Fibroblast of lung (primary cell): Measurements from ENCODE around the gene PMF1. TPM values are rescaled to one million over a fixed set of nuclear protein-coding genes. Genes with fewer than 3 reads are reported as not detected.
"Not testable (repeated sequence)": the region's sequence is repeated elsewhere in the genome, so short reads cannot be mapped to it uniquely, and the experiment has no call there.

Source experiments
- DNase-seq, 2 donors: peaks; one replicate each; pipeline versions ENCODE4 v3.0.0 to v3.0.0-alpha.2; 2010; ENCODE audit warnings: low read depth in 2 of 2
- H2AFZ ChIP-seq: 2 replicates; pipeline ENCODE4 v1.5.1; 2012; ENCODE audit warnings: low read length, control low read depth, inconsistent platforms
- H3K27ac ChIP-seq: 2 replicates; pipeline ENCODE4 v1.5.1; 2011; ENCODE audit warnings: low read length, control low read depth; ENCODE audit not compliant: insufficient read depth
- H3K27me3 ChIP-seq: 2 replicates; pipeline ENCODE4 v1.5.1; 2011; ENCODE audit warnings: mild to moderate bottlenecking, low read length; ENCODE audit not compliant: control insufficient read depth, insufficient read depth
- H3K36me3 ChIP-seq: 2 replicates; pipeline ENCODE4 v1.5.1; 2011; ENCODE audit warnings: low read length; ENCODE audit not compliant: control insufficient read depth, insufficient read depth
- H3K4me1 ChIP-seq: 2 replicates; pipeline ENCODE4 v1.5.1; 2011; ENCODE audit warnings: low read length; ENCODE audit not compliant: control insufficient read depth, insufficient read depth; ENCODE audit errors: extremely low read depth
- H3K4me2 ChIP-seq: 2 replicates; pipeline ENCODE4 v1.5.1; 2011; ENCODE audit warnings: low read length, control low read depth; ENCODE audit not compliant: insufficient read depth; ENCODE audit errors: extremely low read depth
- H3K4me3 ChIP-seq, 4 experiments: fragments of 200-600 bp in 1 of 4; sonication (generic) in 1 of 4; replicated peaks in 1 of 4; 2 replicates each; pipeline ENCODE4 v1.5.1; 2011 to 2016; ENCODE audit warnings: low read length in 4 of 4, low read depth in 3 of 4, mild to moderate bottlenecking in 3 of 4, control low read depth in 2 of 4, inconsistent platforms in 1 of 4, mixed read lengths in 1 of 4; ENCODE audit not compliant: insufficient read depth in 1 of 4; ENCODE audit errors: control extremely low read depth in 1 of 4
- H3K79me2 ChIP-seq: 2 replicates; pipeline ENCODE4 v1.5.1; 2012; ENCODE audit warnings: mild to moderate bottlenecking, low read length, inconsistent platforms; ENCODE audit not compliant: control insufficient read depth, insufficient read depth
- H3K9ac ChIP-seq: 2 replicates; pipeline ENCODE4 v1.5.1; 2011; ENCODE audit warnings: mild to moderate bottlenecking, low read length, control low read depth; ENCODE audit not compliant: insufficient read depth
- H3K9me3 ChIP-seq: 2 replicates; pipeline ENCODE4 v1.5.1; 2012; ENCODE audit warnings: low read depth, low read length; ENCODE audit not compliant: control insufficient read depth, insufficient read depth
- H4K20me1 ChIP-seq: 2 replicates; pipeline ENCODE4 v1.5.1; 2011; ENCODE audit warnings: low read length; ENCODE audit not compliant: control insufficient read depth, insufficient read depth; ENCODE audit errors: extremely low read depth
- EZH2 ChIP-seq: IDR thresholded peaks from 2 replicates; pipeline ENCODE4 v1.5.1; 2012; ENCODE audit warnings: low read length, control low read depth, mild to moderate bottlenecking; ENCODE audit errors: missing control alignments
- polyA plus RNA-seq, 2 donors: library from polyadenylated mRNA; depleted of rRNA in 1 of 2; stranded (reverse) in 1 of 2; unstranded in 1 of 2; fragments of >200 nt; gene quantifications; 2 replicates each; pipeline ENCODE4 v1.2.1, GENCODE V29; 2011 to 2012; ENCODE audit warnings: missing spikeins in 1 of 2
- total RNA-seq: library from RNA; depleted of rRNA; stranded (reverse); fragments of >200 nt; gene quantifications from 2 replicates; pipeline ENCODE4 v1.2.1, GENCODE V29; 2014
- TF ChIP-seq, protein P1 (sequence below), 2 donors: IDR thresholded peaks in 1 of 2; conservative IDR thresholded peaks in 1 of 2; 1 replicate in 1 of 2; 2 replicates in 1 of 2; pipeline ENCODE4 v1.5.1; 2011 to 2012; ENCODE audit warnings: low read length in 2 of 2, control low read depth in 1 of 2, inconsistent platforms in 1 of 2, low read depth in 1 of 2, mild to moderate bottlenecking in 1 of 2

PMF1 gene
- total and polyA plus RNA-seq, 2 donors (not counting 1 experiment from before 2014, with no cell fraction given): 24.1 to 46.8 TPM

DNA sequence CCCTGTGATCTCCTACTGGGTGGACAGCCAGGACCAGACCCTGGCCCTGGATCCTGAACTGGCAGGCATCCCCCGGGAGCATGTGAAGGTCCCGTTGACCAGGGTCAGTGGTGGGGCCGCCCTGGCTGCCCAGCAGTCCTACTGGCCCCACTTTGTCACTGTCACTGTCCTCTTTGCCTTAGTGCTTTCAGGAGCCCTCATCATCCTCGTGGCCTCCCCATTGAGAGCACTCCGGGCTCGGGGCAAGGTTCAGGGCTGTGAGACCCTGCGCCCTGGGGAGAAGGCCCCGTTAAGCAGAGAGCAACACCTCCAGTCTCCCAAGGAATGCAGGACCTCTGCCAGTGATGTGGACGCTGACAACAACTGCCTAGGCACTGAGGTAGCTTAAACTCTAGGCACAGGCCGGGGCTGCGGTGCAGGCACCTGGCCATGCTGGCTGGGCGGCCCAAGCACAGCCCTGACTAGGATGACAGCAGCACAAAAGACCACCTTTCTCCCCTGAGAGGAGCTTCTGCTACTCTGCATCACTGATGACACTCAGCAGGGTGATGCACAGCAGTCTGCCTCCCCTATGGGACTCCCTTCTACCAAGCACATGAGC is 36.1 kb upstream of the PMF1 start:
- TF ChIP-seq, protein P1, sequence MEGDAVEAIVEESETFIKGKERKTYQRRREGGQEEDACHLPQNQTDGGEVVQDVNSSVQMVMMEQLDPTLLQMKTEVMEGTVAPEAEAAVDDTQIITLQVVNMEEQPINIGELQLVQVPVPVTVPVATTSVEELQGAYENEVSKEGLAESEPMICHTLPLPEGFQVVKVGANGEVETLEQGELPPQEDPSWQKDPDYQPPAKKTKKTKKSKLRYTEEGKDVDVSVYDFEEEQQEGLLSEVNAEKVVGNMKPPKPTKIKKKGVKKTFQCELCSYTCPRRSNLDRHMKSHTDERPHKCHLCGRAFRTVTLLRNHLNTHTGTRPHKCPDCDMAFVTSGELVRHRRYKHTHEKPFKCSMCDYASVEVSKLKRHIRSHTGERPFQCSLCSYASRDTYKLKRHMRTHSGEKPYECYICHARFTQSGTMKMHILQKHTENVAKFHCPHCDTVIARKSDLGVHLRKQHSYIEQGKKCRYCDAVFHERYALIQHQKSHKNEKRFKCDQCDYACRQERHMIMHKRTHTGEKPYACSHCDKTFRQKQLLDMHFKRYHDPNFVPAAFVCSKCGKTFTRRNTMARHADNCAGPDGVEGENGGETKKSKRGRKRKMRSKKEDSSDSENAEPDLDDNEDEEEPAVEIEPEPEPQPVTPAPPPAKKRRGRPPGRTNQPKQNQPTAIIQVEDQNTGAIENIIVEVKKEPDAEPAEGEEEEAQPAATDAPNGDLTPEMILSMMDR (conservative IDR thresholded peaks at IDR 0.05 in 1 of 2, IDR thresholded peaks at IDR 0.05 in 1 of 2; ENCODE audit: low read depth in 1 of 2, low read length in 2 of 2): no peak
- no peak for TF ChIP-seq EZH2
- H3K36me3 ChIP-seq: no peaks in the 10 kb centered on the region
- H3K79me2 ChIP-seq: no peaks in the 10 kb centered on the region
- no peak overlapping the region for H3K9ac ChIP-seq
- H3K9me3 ChIP-seq: no peaks in the 10 kb centered on the region
- H3K4me3 ChIP-seq: no peak overlapping the region
- peaks cover 16% of the 10 kb centered on the region for H3K27me3 ChIP-seq
- no peak for DNase-seq
- H4K20me1 ChIP-seq: no peaks in the 10 kb centered on the region
- H3K4me1 ChIP-seq: no peaks in the 10 kb centered on the region
- no peak overlapping the region for H3K27ac ChIP-seq
- H2AFZ ChIP-seq: no peak overlapping the region
- no peak overlapping the region for H3K4me2 ChIP-seq

DNA sequence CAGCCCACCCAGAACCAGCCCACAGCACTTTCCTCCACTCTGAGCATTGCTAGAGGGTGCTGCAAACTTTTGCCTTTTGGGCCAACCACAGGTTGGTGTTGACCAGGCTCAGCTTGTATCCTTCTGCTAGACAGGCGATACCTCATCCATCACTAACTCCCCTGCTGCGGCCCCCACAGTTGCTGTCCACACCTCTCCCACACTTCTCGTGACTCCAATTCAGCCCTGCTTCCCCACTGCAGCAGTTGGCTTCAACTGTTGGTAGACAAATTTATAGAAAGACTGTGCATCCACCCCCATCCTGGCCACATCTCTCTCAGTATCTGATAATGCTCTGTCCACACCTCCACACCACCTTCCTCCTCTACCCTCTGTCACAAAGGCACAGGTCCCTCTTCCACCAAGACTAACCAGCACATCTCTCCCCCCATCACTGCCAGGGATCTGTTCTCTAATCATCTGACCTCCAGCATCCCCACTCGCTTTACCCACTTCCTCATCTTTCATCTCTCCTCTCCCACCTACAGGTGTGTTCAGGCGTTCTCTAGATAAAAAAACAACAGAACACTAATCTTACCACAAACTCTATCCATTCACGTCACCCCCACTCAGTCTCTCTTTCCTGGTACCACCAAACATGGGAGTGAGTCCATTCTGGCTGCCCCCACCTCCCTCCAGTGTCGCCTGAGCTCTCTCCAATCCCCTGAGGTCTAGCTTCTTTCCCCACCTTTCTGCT is 34.7 kb upstream of the PMF1 start:
- Histone ChIP-seq H3K9ac (no peak overlapping the region), H4K20me1 (no peaks in the 10 kb centered on the region), H3K4me2 (no peak overlapping the region), H3K4me1 (no peaks in the 10 kb centered on the region), H3K27ac (no peak overlapping the region), H3K27me3 (peaks cover 14% of the 10 kb centered on the region), H3K79me2 (no peaks in the 10 kb centered on the region), H3K4me3 (no peak overlapping the region), H2AFZ (no peak overlapping the region), H3K9me3 (no peaks in the 10 kb centered on the region), H3K36me3 (no peaks in the 10 kb centered on the region)
- DNase-seq: no peak
- TF ChIP-seq, protein P1 (conservative IDR thresholded peaks at IDR 0.05 in 1 of 2, IDR thresholded peaks at IDR 0.05 in 1 of 2; ENCODE audit: low read depth in 1 of 2, low read length in 2 of 2): no peak
- TF ChIP-seq EZH2: no peak

DNA sequence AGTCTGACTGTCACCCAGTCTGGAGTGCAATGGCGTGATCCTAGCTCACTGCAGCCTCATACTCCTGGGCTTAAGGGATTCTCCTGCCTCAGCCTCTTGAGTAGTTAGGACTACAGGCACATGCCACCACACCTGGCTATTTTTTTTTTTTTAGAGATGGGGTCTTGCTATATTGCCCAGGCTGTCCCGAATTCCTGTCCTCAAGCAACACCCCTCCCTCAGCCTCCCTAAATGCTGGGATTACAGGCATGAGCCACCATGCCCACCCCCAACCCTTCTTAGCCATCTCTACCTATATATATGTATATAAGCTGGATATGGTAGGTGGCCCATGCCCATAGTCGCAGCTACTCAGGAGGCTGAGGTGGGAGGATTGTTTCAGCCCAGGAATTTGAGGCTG is 32.3 kb upstream of the PMF1 start:
- Histone ChIP-seq H3K9ac (no peak overlapping the region), H3K9me3 (no peaks in the 10 kb centered on the region), H3K27me3 (peaks cover 14% of the 10 kb centered on the region), H3K4me1 (no peaks in the 10 kb centered on the region), H3K79me2 (no peaks in the 10 kb centered on the region), H2AFZ (no peak overlapping the region), H3K4me2 (no peak overlapping the region), H3K27ac (no peak overlapping the region), H4K20me1 (no peaks in the 10 kb centered on the region), H3K4me3 (no peak overlapping the region), H3K36me3 (no peaks in the 10 kb centered on the region)
- TF ChIP-seq EZH2: no peak
- TF ChIP-seq, protein P1 (conservative IDR thresholded peaks at IDR 0.05 in 1 of 2, IDR thresholded peaks at IDR 0.05 in 1 of 2; ENCODE audit: low read depth in 1 of 2, low read length in 2 of 2): no peak
- no peak for DNase-seq

DNA sequence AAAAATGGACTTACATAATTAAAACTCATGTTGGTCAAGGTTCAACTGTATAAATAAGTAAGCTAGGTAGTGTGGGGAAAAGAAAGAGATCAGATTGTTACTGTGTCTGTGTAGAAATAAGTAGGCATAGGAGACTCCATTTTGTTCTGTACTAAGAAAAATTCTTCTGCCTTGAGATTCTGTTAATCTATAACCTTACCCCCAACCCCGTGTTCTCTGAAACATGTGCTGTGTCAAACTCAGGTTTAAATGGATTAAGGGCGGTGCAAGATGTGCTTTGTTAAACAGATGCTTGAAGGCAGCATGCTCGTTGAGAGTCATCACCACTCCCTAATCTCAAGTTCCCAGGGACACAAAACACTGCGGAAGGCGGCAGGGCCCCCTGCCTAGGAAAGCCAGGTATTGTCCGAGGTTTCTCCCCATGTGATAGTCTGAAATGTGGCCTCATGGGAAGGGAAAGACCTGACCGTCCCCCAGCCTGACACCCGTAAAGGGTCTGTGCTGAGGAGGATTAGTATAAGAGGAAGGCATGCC is 31.3 kb upstream of the PMF1 start:
- peaks cover 12% of the 10 kb centered on the region for H3K27me3 ChIP-seq
- not testable (repeated sequence) for H3K4me2 ChIP-seq, H3K9ac ChIP-seq, H3K4me3 ChIP-seq, H3K27ac ChIP-seq, H3K4me1 ChIP-seq, DNase-seq, H4K20me1 ChIP-seq, H3K79me2 ChIP-seq, H2AFZ ChIP-seq, H3K36me3 ChIP-seq, H3K9me3 ChIP-seq
